Fibroblast of mammary gland (primary cell): ENCODE measurements around the gene TP53BP2.

Experiments
- DNase-seq: peaks from one replicate; pipeline ENCODE4 v3.0.0-alpha.2; 2010; ENCODE audit warnings: low read depth
- H3K4me3 ChIP-seq: 2 replicates; pipeline ENCODE4 v1.5.1; 2011; ENCODE audit warnings: low read depth, mild to moderate bottlenecking, low read length, moderate library complexity; ENCODE audit not compliant: control insufficient read depth
- CTCF ChIP-seq: conservative IDR thresholded peaks from 2 replicates; pipeline ENCODE4 v1.5.1; 2011; ENCODE audit warnings: low read depth, low read length, inconsistent platforms; ENCODE audit not compliant: control insufficient read depth, insufficient read depth

Gene TP53BP2

GRCh38 chr1:223732993-223733798, 112.6 kb downstream of the TP53BP2 start:
- no peak for TF ChIP-seq CTCF
- DNase-seq, result peak; percentile 38
- H3K4me3 ChIP-seq, result no peak overlapping the region

- H3K4me3 ChIP-seq, result no peak overlapping the region
- TF ChIP-seq CTCF, result no peak
- DNase-seq, result peak; percentile 83
These were observed 114.5 kb downstream of the TP53BP2 start for GRCh38 chr1:223731133-223731770.

- no peak overlapping the region for H3K4me3 ChIP-seq
- TF ChIP-seq CTCF, result no peak
- DNase-seq, result peak; percentile 61
These were observed 115.1 kb downstream of the TP53BP2 start for GRCh38 chr1:223730479-223731132.

- DNase-seq, result no peak
- no peak for TF ChIP-seq CTCF
- H3K4me3 ChIP-seq, result no peak overlapping the region
These were observed 115.8 kb downstream of the TP53BP2 start for GRCh38 chr1:223729906-223730305.
